Epithelial cell of proximal tubule (primary cell): ENCODE measurements around the gene CALML5. TPM values are rescaled to one million over a fixed set of nuclear protein-coding genes. Genes with fewer than 3 reads are reported as not detected.

ENCODE experiments used
- DNase-seq: peaks from one replicate; pipeline ENCODE4 v3.0.0-alpha.2; 2011; ENCODE audit warnings: low read depth
- H3K4me3 ChIP-seq: 2 replicates; pipeline ENCODE4 v1.5.1; 2011; ENCODE audit warnings: low read depth, mild to moderate bottlenecking, low read length
- total RNA-seq: library from RNA; depleted of rRNA; stranded (reverse); fragments of >200 nt; gene quantifications from 2 replicates; pipeline ENCODE4 v1.2.3, GENCODE V29; 2015
- TF ChIP-seq, protein P1 (sequence below): conservative IDR thresholded peaks from 2 replicates; pipeline ENCODE4 v1.5.1; 2012; ENCODE audit warnings: low read depth, mild to moderate bottlenecking, low read length

CALML5 gene
- total RNA-seq, 1 donor from 2014 or later: not detected

DNA sequence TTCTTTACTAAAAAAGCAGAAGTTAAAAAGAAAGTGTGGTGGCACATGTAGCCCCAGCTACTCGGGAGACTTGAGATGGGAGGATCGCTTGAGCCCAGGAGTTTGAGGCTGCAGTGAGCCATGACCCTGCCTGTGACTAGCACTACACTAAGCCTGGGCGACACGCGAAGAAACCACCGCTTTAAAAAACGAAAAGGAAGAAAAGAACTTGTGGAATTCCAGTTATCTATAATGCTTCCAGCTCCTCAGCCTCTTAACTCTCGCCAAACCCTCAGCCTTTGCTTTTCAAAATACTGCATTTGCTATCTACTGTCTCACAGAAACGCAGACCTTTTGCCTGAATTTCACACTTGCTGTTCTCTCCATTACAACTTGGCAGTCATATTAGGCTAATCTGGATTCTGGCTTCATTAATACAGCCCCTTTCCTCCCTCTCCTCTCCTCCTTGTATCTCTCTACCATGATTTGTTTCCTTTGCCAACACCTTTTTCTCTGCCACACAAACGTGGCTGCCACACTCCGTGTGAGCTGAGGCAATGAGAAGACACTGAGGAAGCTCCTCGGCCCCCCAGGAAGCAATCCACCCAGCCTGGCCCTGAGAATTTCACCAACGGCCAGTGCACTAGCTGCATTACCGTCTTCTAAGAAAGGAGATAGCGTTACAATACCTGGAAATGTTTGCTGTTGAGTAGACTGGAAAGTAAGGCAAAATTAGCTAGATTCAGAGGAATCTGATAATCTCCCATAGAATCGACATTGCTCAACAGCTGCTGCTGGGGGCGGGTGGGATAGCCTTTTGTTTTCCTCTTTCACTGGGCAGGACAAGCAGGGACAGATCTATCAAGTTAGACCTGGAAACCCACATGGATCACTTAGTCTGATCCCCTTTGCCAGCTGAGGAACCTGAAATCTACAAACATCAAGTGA, 37.2 kb downstream of the CALML5 start:
- DNase-seq: no peak
- H3K4me3 ChIP-seq: no peak overlapping the region
- TF ChIP-seq, protein P1, sequence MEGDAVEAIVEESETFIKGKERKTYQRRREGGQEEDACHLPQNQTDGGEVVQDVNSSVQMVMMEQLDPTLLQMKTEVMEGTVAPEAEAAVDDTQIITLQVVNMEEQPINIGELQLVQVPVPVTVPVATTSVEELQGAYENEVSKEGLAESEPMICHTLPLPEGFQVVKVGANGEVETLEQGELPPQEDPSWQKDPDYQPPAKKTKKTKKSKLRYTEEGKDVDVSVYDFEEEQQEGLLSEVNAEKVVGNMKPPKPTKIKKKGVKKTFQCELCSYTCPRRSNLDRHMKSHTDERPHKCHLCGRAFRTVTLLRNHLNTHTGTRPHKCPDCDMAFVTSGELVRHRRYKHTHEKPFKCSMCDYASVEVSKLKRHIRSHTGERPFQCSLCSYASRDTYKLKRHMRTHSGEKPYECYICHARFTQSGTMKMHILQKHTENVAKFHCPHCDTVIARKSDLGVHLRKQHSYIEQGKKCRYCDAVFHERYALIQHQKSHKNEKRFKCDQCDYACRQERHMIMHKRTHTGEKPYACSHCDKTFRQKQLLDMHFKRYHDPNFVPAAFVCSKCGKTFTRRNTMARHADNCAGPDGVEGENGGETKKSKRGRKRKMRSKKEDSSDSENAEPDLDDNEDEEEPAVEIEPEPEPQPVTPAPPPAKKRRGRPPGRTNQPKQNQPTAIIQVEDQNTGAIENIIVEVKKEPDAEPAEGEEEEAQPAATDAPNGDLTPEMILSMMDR: no peak

DNA sequence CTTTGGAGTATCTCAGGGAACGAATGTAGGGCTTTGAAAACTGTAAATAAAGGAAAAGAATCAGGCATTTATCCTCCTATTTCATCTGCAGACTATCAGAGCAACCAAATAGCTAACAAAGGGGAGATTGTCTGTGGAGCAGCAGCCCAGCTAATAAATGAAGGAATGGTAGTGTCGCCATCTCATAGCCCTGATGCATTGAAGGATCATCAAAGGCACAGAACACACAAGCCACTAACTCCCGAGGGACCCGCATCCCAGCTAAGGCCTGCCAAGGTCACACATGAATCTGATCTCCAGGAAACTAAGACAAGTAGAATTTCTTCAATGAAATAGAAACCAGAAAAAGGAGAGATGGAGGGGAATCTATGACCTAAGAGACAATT, 38.2 kb downstream of the CALML5 start:
- TF ChIP-seq, protein P1: no peak
- H3K4me3 ChIP-seq: no peak overlapping the region
- no peak for DNase-seq

DNA sequence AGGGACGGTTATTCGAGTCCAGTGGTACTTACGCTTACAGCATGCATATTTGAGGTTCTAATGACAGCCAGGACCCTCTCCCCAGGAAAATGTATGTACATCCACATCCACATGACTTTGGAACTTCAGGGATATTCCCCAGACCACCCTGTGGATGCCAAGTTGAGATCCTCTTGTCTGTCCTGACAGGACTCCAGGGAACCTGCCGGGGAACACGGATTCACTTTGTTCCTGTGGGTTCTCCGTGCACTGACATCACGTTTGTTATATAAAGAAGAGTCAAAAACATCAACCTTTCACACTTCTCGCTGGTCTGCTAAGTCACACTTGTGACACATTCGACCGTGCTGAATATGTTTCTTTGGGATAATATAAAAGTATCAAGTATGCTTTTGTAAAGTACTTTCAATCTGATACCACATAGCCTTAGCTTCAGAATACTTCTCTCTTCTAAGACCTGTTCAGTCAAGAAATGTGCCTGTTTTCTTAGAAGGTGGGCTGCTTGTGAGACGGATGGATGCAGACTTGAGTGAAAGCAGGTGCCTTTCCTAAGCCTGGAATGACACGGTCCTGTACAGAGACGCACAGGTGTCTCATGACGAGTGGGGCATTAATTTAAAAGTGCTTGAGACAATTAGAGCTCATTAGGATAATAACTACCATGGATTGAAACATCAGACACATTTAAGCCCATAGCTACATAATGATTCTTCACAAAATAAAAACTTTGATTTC, 38.7 kb downstream of the CALML5 start:
- H3K4me3 ChIP-seq: no peak overlapping the region
- TF ChIP-seq, protein P1: no peak
- no peak for DNase-seq

DNA sequence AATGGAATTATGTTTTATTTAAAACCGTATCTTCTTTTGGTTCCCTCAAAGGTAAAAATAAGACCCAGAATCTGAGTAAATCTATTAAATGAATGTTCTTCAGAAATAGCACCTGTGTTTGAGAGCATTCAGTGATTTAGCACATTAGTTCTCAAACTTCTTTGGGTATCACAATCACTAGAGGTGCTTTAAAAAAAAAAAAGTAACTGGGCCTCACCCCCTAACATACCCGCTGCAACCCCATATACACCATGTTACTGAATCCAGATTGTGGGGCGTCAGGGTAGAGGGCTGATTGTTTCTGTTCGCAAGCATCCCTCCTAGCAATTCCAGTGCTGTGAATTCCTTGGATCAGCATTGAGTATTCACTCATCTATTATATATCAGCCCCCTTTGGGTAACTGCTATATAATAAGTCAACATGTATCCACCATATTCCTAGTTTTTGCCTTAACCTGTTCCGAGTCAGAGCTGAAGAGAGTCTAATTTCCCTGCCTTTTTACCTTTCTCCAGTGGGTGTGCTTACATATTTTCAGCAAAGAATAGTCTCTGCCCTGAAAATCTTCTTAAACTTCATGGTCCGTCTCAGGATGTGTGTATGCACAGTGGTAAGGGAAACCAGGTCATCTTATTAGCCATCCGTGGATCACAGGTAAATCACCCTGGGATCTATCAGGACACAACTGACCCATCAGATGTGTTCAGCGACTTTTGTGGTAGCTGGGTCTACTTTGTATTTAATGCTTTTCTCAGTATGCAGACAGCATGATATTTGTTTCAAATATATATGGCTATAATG, 40.2 kb downstream of the CALML5 start:
- no peak overlapping the region for H3K4me3 ChIP-seq
- TF ChIP-seq, protein P1: no peak
- DNase-seq: no peak

DNA sequence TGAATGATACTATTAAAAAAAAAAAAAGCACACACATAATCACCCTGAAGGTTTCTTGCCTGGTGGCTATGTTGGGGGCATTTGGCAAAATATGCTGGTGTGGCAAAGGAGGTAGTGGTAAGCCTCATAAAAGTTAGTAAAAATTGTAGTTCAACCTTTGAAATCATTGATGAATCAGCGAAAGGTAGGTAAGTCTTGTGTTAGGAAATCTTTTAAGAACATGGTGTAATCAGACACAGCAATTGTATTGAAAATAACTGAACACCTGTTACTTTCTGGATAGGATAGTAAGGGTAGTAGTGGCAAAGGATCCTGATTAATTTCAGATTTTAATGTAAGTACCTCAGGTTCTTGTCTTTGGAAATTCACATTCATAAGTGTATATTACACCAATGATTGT, 40.9 kb downstream of the CALML5 start:
- H3K4me3 ChIP-seq: no peak overlapping the region
- DNase-seq: no peak
- TF ChIP-seq, protein P1: no peak

DNA sequence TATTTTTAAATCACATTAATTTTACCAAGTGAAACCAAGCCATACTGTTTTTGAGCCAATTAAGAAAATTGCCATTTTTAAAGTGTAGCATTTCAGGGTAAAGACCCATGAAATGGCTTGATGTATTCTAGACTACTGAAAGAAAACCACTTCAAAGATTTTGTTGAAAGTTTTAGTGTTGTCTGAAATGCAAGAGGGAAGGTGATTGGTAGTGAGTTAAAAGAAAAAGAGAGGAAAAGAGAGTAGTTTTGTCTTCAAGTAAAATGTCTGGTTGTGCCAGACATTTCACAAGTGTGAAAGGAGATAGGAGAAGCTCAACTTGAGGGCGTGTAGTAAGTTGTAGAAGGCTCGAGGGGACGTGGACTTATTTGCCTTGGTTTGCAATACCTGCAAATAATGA, 41.6 kb downstream of the CALML5 start:
- no peak overlapping the region for H3K4me3 ChIP-seq
- TF ChIP-seq, protein P1: no peak
- DNase-seq: no peak
